Endothelial cell of umbilical vein (primary cell): ENCODE data around the gene ARL4C. TPM values are rescaled to one million over a fixed set of nuclear protein-coding genes. Genes with fewer than 3 reads are reported as not detected.

ENCODE experiments used
- BruUV-seq: library from RNA; stranded (reverse); fragments of 400-500 nt; replicated peaks from 2 replicates; lab custom pipeline; 2021; lab: Mats Ljungman, UMichigan
- CTCF ChIA-PET: fragments of 300-600, 350-600 bp; sonication (Branson Sonifier 250); formaldehyde crosslinking; loops from one replicate; lab custom pipeline; 2021; ENCODE audit warnings: antibody characterized with exemption, inconsistent platforms; lab: Charles Lee
- POLR2A ChIA-PET: fragments of 300-600, 350-600 bp; sonication (Branson Sonifier 250); formaldehyde crosslinking; loops from one replicate; lab custom pipeline; 2021; ENCODE audit warnings: antibody characterized with exemption, inconsistent platforms; lab: Charles Lee
- DNase-seq: peaks from one replicate; pipeline ENCODE4 v3.0.0-alpha.2; 2011; ENCODE audit warnings: low read depth, low spot score
- FAIRE-seq: peaks from 2 replicates; lab custom pipeline; 2011; peaks lifted over from hg19 to GRCh38; lab: Jason Lieb, UNC
- H2AFZ ChIP-seq: 2 replicates; pipeline ENCODE4 v1.6.0; 2012; ENCODE audit warnings: low read depth, low read length, control low read depth, inconsistent platforms
- H3K27ac ChIP-seq: 2 replicates; pipeline ENCODE4 v1.5.1; 2011; ENCODE audit warnings: low read depth, mild to moderate bottlenecking, control low read depth, low read length, moderate library complexity; ENCODE audit not compliant: insufficient read depth
- H3K27me3 ChIP-seq, 2 experiments: 2 replicates each; pipeline versions ENCODE4 v1.6.0 to v1.6.1; 2011; ENCODE audit warnings: low read length in 2 of 2, mixed read lengths in 1 of 2; ENCODE audit not compliant: control insufficient read depth in 2 of 2, insufficient read depth in 2 of 2
- H3K36me3 ChIP-seq, 2 experiments: 2 replicates in 1 of 2; 3 replicates in 1 of 2; pipeline ENCODE4 v1.5.1; 2011; ENCODE audit warnings: low read length in 2 of 2, mild to moderate bottlenecking in 1 of 2, moderate library complexity in 1 of 2; ENCODE audit not compliant: control insufficient read depth in 2 of 2, insufficient read depth in 2 of 2; ENCODE audit errors: extremely low read depth in 1 of 2
- H3K4me1 ChIP-seq: 3 replicates; pipeline ENCODE4 v1.5.1; 2011; ENCODE audit warnings: mild to moderate bottlenecking, low read length; ENCODE audit not compliant: control insufficient read depth, insufficient read depth; ENCODE audit errors: extremely low read depth
- H3K4me2 ChIP-seq: 2 replicates; pipeline ENCODE4 v1.6.1; 2011; ENCODE audit warnings: low read length, control low read depth, mixed read lengths; ENCODE audit not compliant: insufficient read depth
- H3K4me3 ChIP-seq, 3 experiments: fragments of 200-600 bp in 1 of 3; sonication (generic), shearing (Covaris generic) in 1 of 3; replicated peaks in 1 of 3; 2 replicates each; pipeline ENCODE4 v1.5.1; 2011 to 2016; ENCODE audit warnings: control low read depth in 3 of 3, low read length in 3 of 3, mild to moderate bottlenecking in 2 of 3, inconsistent platforms in 1 of 3, low read depth in 1 of 3, moderate library complexity in 1 of 3; ENCODE audit not compliant: insufficient read depth in 1 of 3
- H3K79me2 ChIP-seq: 2 replicates; pipeline ENCODE4 v1.6.0; 2012; ENCODE audit warnings: low read length, inconsistent platforms; ENCODE audit not compliant: control insufficient read depth, insufficient read depth
- H3K9ac ChIP-seq: replicated peaks from 2 replicates; pipeline ENCODE3; 2011; ENCODE audit warnings: low read length, control low read depth; ENCODE audit not compliant: insufficient read depth; ENCODE audit errors: extremely low read depth
- H3K9me1 ChIP-seq: replicated peaks from 3 replicates; pipeline ENCODE4 v1.6.0; 2011; ENCODE audit warnings: mild to moderate bottlenecking, low read length; ENCODE audit not compliant: control insufficient read depth, insufficient read depth; ENCODE audit errors: extremely low read depth
- H3K9me3 ChIP-seq: replicated peaks from 2 replicates; pipeline ENCODE4 v1.5.1; 2012; ENCODE audit warnings: low read length, inconsistent platforms; ENCODE audit not compliant: control insufficient read depth, insufficient read depth
- H4K20me1 ChIP-seq: replicated peaks from 2 replicates; pipeline ENCODE3; 2011; ENCODE audit warnings: mild to moderate bottlenecking, low read length; ENCODE audit not compliant: control insufficient read depth, insufficient read depth; ENCODE audit errors: extremely low read depth
- EZH2 ChIP-seq: IDR thresholded peaks from 2 replicates; pipeline ENCODE4 v1.6.1; 2012; ENCODE audit warnings: borderline replicate concordance, low read depth, mild to moderate bottlenecking, moderate library complexity, low read length, inconsistent platforms; ENCODE audit not compliant: severe bottlenecking
- FOS ChIP-seq: IDR thresholded peaks from 2 replicates; pipeline ENCODE4 v1.6.1; 2011; ENCODE audit warnings: mild to moderate bottlenecking, low read length, moderate library complexity, borderline replicate concordance; ENCODE audit not compliant: insufficient read depth
- GATA2 ChIP-seq: IDR thresholded peaks from 2 replicates; pipeline ENCODE4 v1.7.0; 2011; ENCODE audit warnings: low read depth, mild to moderate bottlenecking, moderate library complexity, mixed read lengths, low read length; ENCODE audit not compliant: insufficient read length, insufficient read depth
- JUN ChIP-seq: IDR thresholded peaks from 2 replicates; pipeline ENCODE4 v1.6.1; 2011; ENCODE audit warnings: borderline replicate concordance, low read depth; ENCODE audit not compliant: insufficient read length, insufficient read depth
- MYC ChIP-seq: IDR thresholded peaks from one replicate; pipeline ENCODE4 v1.6.1; 2011; ENCODE audit warnings: mild to moderate bottlenecking, low read depth, low read length
- POLR2A ChIP-seq: IDR thresholded peaks from 2 replicates; pipeline ENCODE4 v1.6.1; 2012; ENCODE audit warnings: low read depth, mild to moderate bottlenecking, control low read depth, low read length
- POLR2AphosphoS5 ChIP-seq: IDR thresholded peaks from 2 replicates; pipeline ENCODE4 v1.6.1; 2012; ENCODE audit warnings: low read depth, mild to moderate bottlenecking, control low read depth, low read length, moderate library complexity; ENCODE audit not compliant: insufficient read depth
- dilution Hi-C: fragments of 300-500 bp; cut with MboI; formaldehyde crosslinking; loops from one replicate; pipeline ENCODE4 v1.15.0; 2019; ENCODE audit warnings: low sequenced_read_pairs; ENCODE audit not compliant: extremely low pct_ligation_motif_present
- intact Hi-C: fragments of 100-400 bp; cut with micrococcal nuclease; formaldehyde crosslinking; loops from one replicate; pipeline ENCODE4 v1.10.0; 2022
- polyA plus RNA-seq, 4 experiments: library from polyadenylated mRNA; depleted of rRNA in 3 of 4; stranded (reverse) in 3 of 4; unstranded in 1 of 4; fragments of >200 nt; gene quantifications; 2 replicates each; pipeline versions ENCODE4 v1.2.1 to v1.2.3, GENCODE V29; 2011 to 2012; ENCODE audit warnings: missing spikeins in 1 of 4
- total RNA-seq: library from RNA; stranded (reverse); gene quantifications from 2 replicates; pipeline ENCODE4 v1.2.3, GENCODE V29; 2021
- TF ChIP-seq, protein P1 (sequence below): IDR thresholded peaks from 2 replicates; pipeline ENCODE4 v1.6.1; 2011; ENCODE audit not compliant: insufficient read depth, insufficient read length
- TF ChIP-seq, protein P2 (sequence below), 2 donors: IDR thresholded peaks; 1 replicate in 1 of 2; 2 replicates in 1 of 2; pipeline ENCODE4 v1.5.1; 2011; ENCODE audit warnings: low read length in 2 of 2, mild to moderate bottlenecking in 2 of 2, moderate library complexity in 2 of 2, control low read depth in 1 of 2, inconsistent platforms in 1 of 2, low read depth in 1 of 2; ENCODE audit not compliant: insufficient read depth in 1 of 2; ENCODE audit errors: extremely low read depth in 1 of 2

The ARL4C gene
- total and polyA plus RNA-seq, 2 donors (not counting 3 experiments of a cell fraction or from before 2014, with no cell fraction given): 5.5 to 10.5 TPM

DNA sequence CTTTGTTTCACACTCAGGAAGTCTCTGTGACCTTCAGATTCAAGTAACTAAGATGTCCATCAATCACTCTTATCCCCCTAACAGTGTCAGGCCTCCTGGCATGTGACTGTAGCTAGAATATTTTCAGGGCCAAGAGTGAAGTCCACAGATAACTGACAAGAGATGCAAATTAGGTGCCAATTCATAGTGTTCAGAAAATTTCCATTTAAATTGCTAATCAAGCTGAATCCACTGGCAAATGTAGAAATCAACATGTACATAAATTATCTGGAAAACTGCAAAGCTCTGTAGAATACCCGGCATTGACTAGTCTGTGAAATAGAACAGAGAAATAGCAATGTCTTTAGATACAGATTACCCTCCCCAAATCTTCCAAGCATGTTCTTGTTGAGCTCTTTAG lies 38.6 kb upstream of the ARL4C start:
- no peaks in the 10 kb centered on the region for H3K4me1 ChIP-seq
- no peaks in the 10 kb centered on the region for H3K79me2 ChIP-seq
- H3K36me3 ChIP-seq: no peaks in the 10 kb centered on the region
- no TSS peak for BruUV-seq
- H3K27me3 ChIP-seq: peaks cover 2 to 3% of the 10 kb centered on the region in 2 experiments
- intact Hi-C loops (no loop called here), dilution Hi-C loops (no loop called here)
- no peak for FAIRE-seq
- no peak overlapping the region for H3K9ac ChIP-seq
- no peaks in the 10 kb centered on the region for H3K9me1 ChIP-seq
- H3K4me3 ChIP-seq: no peak overlapping the region
- H3K27ac ChIP-seq: no peak overlapping the region
- no peaks in the 10 kb centered on the region for H4K20me1 ChIP-seq
- no peaks in the 10 kb centered on the region for H3K9me3 ChIP-seq
- POLR2A ChIA-PET: no interaction called here
- H2AFZ ChIP-seq: no peak overlapping the region
- CTCF ChIA-PET: interaction anchor here (1.6 to 3.4 kb wide), 2 partner anchors 9 to 12 kb away, joined by 3 to 24 read pairs; no protein-coding TSS in a partner anchor
- no peak for DNase-seq
- TF ChIP-seq EZH2 (no peak), POLR2AphosphoS5 (no peak), GATA2 (no peak), POLR2A (no peak), FOS (no peak), MYC (no peak), JUN (no peak)
- TF ChIP-seq, protein P1, sequence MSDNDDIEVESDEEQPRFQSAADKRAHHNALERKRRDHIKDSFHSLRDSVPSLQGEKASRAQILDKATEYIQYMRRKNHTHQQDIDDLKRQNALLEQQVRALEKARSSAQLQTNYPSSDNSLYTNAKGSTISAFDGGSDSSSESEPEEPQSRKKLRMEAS: no peak
- TF ChIP-seq, protein P2, sequence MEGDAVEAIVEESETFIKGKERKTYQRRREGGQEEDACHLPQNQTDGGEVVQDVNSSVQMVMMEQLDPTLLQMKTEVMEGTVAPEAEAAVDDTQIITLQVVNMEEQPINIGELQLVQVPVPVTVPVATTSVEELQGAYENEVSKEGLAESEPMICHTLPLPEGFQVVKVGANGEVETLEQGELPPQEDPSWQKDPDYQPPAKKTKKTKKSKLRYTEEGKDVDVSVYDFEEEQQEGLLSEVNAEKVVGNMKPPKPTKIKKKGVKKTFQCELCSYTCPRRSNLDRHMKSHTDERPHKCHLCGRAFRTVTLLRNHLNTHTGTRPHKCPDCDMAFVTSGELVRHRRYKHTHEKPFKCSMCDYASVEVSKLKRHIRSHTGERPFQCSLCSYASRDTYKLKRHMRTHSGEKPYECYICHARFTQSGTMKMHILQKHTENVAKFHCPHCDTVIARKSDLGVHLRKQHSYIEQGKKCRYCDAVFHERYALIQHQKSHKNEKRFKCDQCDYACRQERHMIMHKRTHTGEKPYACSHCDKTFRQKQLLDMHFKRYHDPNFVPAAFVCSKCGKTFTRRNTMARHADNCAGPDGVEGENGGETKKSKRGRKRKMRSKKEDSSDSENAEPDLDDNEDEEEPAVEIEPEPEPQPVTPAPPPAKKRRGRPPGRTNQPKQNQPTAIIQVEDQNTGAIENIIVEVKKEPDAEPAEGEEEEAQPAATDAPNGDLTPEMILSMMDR (IDR thresholded peaks at IDR 0.05; ENCODE audit: extremely low read depth in 1 of 2, insufficient read depth in 1 of 2, low read depth in 1 of 2, low read length in 2 of 2): no peak
- H3K4me2 ChIP-seq: no peak overlapping the region
